ENCODE data around the gene KRIT1.

DNA sequence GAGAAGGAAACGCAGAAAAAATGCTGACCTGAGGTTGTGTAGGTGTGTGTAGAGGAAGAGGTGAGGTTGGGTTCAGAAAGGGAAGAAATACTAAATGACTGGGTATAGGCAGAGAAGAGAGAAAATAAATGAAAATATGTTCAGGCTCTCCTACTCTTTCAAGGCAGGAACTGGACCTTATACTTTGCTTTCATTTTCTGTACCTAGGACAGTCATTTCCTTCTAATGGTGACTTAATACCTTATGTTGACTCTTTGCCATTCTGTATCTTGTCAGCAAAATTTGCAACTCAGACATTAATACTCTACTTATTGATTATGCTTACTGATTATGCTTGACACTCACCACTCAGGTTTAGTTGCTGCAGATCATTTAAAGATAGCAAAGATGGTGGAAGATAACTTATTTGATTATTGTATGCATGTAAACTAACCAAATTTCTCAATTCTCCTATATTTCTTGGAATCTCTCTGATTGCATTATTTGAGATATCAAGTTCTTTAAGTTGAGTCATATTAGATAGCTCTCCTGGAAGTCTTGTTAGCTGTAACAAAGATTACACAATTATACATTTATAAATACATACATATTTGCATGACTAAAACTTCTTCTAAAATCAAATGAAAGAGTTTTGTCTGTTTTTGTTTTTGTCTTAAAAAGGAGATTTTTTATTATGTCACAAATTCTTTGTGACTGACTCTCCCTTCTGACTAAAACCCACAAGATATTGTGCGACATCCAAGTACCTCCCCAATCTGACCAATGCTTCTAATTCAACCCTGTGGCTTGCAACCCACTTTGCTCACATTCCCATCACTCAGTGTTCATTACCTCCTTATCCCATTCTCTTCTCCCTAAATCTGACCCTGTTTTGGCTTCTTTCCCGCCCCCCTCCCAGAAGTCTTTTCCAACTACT is 86.8 kb downstream of the KRIT1 start:
- TF ChIP-seq, protein P1, sequence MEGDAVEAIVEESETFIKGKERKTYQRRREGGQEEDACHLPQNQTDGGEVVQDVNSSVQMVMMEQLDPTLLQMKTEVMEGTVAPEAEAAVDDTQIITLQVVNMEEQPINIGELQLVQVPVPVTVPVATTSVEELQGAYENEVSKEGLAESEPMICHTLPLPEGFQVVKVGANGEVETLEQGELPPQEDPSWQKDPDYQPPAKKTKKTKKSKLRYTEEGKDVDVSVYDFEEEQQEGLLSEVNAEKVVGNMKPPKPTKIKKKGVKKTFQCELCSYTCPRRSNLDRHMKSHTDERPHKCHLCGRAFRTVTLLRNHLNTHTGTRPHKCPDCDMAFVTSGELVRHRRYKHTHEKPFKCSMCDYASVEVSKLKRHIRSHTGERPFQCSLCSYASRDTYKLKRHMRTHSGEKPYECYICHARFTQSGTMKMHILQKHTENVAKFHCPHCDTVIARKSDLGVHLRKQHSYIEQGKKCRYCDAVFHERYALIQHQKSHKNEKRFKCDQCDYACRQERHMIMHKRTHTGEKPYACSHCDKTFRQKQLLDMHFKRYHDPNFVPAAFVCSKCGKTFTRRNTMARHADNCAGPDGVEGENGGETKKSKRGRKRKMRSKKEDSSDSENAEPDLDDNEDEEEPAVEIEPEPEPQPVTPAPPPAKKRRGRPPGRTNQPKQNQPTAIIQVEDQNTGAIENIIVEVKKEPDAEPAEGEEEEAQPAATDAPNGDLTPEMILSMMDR (IDR thresholded peaks at IDR 0.05; ENCODE audit: insufficient read depth, low read length), result no peak
- no peak for TF ChIP-seq POLR2AphosphoS5 (IDR thresholded peaks at IDR 0.05; ENCODE audit: low read depth)
- TF ChIP-seq, protein P2, sequence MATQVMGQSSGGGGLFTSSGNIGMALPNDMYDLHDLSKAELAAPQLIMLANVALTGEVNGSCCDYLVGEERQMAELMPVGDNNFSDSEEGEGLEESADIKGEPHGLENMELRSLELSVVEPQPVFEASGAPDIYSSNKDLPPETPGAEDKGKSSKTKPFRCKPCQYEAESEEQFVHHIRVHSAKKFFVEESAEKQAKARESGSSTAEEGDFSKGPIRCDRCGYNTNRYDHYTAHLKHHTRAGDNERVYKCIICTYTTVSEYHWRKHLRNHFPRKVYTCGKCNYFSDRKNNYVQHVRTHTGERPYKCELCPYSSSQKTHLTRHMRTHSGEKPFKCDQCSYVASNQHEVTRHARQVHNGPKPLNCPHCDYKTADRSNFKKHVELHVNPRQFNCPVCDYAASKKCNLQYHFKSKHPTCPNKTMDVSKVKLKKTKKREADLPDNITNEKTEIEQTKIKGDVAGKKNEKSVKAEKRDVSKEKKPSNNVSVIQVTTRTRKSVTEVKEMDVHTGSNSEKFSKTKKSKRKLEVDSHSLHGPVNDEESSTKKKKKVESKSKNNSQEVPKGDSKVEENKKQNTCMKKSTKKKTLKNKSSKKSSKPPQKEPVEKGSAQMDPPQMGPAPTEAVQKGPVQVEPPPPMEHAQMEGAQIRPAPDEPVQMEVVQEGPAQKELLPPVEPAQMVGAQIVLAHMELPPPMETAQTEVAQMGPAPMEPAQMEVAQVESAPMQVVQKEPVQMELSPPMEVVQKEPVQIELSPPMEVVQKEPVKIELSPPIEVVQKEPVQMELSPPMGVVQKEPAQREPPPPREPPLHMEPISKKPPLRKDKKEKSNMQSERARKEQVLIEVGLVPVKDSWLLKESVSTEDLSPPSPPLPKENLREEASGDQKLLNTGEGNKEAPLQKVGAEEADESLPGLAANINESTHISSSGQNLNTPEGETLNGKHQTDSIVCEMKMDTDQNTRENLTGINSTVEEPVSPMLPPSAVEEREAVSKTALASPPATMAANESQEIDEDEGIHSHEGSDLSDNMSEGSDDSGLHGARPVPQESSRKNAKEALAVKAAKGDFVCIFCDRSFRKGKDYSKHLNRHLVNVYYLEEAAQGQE (IDR thresholded peaks at IDR 0.05; ENCODE audit: insufficient replicate concordance, low read depth), result no peak
- no peak for TF ChIP-seq SPI1 (IDR thresholded peaks at IDR 0.05; ENCODE audit: borderline replicate concordance, low read depth)

Data from HL-60 (cell line).